Cerebellar cortex (tissue), 1 donor: Measurements from ENCODE around the gene KDM2B.

ENCODE experiments used
- DNase-seq: peaks from one replicate; pipeline ENCODE4 v3.0.0-alpha.2; 2015; ENCODE audit warnings: low spot score

Gene KDM2B

GRCh38 chr12:121561009-121561395 lies 19.8 kb downstream of the KDM2B start:
- no peak for DNase-seq

GRCh38 chr12:121560392-121561008 lies 20.3 kb downstream of the KDM2B start:
- no peak for DNase-seq

- DNase-seq, result no peak
These were observed 21.9 kb downstream of the KDM2B start for GRCh38 chr12:121558956-121559355.

- no peak for DNase-seq
These were observed 29.7 kb downstream of the KDM2B start for GRCh38 chr12:121550974-121551634.

GRCh38 chr12:121549075-121549474 lies 31.7 kb downstream of the KDM2B start:
- no peak for DNase-seq

GRCh38 chr12:121545480-121545879 lies 35.3 kb downstream of the KDM2B start:
- no peak for DNase-seq

- no peak for DNase-seq
These were observed 37.0 kb downstream of the KDM2B start for GRCh38 chr12:121543786-121544185.

GRCh38 chr12:121539908-121540307 lies 40.9 kb downstream of the KDM2B start:
- DNase-seq, result no peak

- peak; percentile 38 for DNase-seq
These were observed 42.1 kb downstream of the KDM2B start for GRCh38 chr12:121538699-121539061.

GRCh38 chr12:121537814-121538698 lies 42.8 kb downstream of the KDM2B start:
- DNase-seq, result no peak

- DNase-seq, result peak; percentile 85
These were observed 43.7 kb downstream of the KDM2B start for GRCh38 chr12:121536899-121537813.

GRCh38 chr12:121536054-121536898 lies 44.5 kb downstream of the KDM2B start:
- peak; percentile 97 for DNase-seq

GRCh38 chr12:121535150-121536053 lies 45.4 kb downstream of the KDM2B start:
- no peak for DNase-seq

- no peak for DNase-seq
These were observed 46.2 kb downstream of the KDM2B start for GRCh38 chr12:121534495-121535148.

GRCh38 chr12:121533394-121534090 lies 47.3 kb downstream of the KDM2B start:
- DNase-seq, result no peak

GRCh38 chr12:121532503-121533393 lies 48.1 kb downstream of the KDM2B start:
- no peak for DNase-seq

GRCh38 chr12:121531356-121531750 lies 49.5 kb downstream of the KDM2B start:
- no peak for DNase-seq
